ENCODE measurements around the gene HABP2. TPM values are rescaled to one million over a fixed set of nuclear protein-coding genes. Genes with fewer than 3 reads are reported as not detected.
A peak's percentile ranks its signal among the peaks of the same experiment; 100 is the strongest.

The HABP2 gene
- total RNA-seq, 1 donor from 2014 or later = not detected

DNA sequence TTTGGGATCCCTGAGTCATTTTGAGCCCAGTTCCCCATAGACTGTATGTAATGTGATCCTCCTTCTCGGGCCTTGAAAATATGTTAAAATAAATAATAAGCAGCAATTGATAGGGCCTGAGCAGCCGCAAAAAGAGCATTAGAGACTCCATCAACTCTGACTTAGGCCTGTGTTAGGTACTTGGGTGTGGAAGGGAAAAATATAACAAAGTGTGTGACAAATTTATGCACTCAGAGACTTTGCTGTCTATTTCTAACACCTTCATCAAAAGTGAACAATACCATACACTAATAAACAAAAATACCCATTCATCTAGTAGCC, 31.4 kb upstream of the HABP2 start:
- TF ChIP-seq, protein P1, sequence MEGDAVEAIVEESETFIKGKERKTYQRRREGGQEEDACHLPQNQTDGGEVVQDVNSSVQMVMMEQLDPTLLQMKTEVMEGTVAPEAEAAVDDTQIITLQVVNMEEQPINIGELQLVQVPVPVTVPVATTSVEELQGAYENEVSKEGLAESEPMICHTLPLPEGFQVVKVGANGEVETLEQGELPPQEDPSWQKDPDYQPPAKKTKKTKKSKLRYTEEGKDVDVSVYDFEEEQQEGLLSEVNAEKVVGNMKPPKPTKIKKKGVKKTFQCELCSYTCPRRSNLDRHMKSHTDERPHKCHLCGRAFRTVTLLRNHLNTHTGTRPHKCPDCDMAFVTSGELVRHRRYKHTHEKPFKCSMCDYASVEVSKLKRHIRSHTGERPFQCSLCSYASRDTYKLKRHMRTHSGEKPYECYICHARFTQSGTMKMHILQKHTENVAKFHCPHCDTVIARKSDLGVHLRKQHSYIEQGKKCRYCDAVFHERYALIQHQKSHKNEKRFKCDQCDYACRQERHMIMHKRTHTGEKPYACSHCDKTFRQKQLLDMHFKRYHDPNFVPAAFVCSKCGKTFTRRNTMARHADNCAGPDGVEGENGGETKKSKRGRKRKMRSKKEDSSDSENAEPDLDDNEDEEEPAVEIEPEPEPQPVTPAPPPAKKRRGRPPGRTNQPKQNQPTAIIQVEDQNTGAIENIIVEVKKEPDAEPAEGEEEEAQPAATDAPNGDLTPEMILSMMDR (IDR thresholded peaks at IDR 0.05; ENCODE audit: partially characterized antibody, unreplicated experiment) = peak; percentile 27
- Mint-ChIP-seq H3K36me3 (ENCODE audit: unreplicated experiment) (no peaks in the 10 kb centered on the region), H3K4me3 (ENCODE audit: unreplicated experiment) (no peak overlapping the region), H3K27me3 (ENCODE audit: unreplicated experiment) (no peaks in the 10 kb centered on the region), H3K9me3 (ENCODE audit: unreplicated experiment) (no peaks in the 10 kb centered on the region), H3K27ac (ENCODE audit: unreplicated experiment) (no peak overlapping the region), H3K4me1 (ENCODE audit: low read depth, unreplicated experiment) (no peaks in the 10 kb centered on the region)
- DNase-seq = no peak

DNA sequence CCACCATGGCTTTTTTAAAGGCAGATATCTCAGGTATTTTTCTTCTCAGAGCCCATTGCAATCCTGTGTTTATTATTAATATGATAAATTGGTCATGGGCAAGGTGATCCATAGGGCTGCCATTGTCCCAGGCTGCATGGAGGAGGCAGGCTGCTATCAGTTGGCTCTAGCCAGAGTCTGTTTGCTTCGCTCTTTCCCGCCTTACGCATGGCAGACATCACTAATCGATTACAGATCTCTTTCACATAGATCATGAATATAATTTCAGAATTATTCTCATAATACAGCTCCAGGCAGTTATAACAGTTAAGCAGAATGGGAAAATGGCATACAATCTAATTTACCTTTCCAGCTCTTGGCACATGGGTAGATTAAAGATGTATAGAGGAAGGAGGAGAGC, 30.4 kb upstream of the HABP2 start:
- Mint-ChIP-seq H3K27me3 (ENCODE audit: unreplicated experiment) (peaks cover 3% of the 10 kb centered on the region), H3K4me3 (ENCODE audit: unreplicated experiment) (no peak overlapping the region), H3K4me1 (ENCODE audit: low read depth, unreplicated experiment) (peaks cover 2% of the 10 kb centered on the region), H3K36me3 (ENCODE audit: unreplicated experiment) (no peaks in the 10 kb centered on the region), H3K27ac (ENCODE audit: unreplicated experiment) (no peak overlapping the region), H3K9me3 (ENCODE audit: unreplicated experiment) (no peaks in the 10 kb centered on the region)
- DNase-seq = no peak
- TF ChIP-seq, protein P1 (IDR thresholded peaks at IDR 0.05; ENCODE audit: partially characterized antibody, unreplicated experiment) = no peak

DNA sequence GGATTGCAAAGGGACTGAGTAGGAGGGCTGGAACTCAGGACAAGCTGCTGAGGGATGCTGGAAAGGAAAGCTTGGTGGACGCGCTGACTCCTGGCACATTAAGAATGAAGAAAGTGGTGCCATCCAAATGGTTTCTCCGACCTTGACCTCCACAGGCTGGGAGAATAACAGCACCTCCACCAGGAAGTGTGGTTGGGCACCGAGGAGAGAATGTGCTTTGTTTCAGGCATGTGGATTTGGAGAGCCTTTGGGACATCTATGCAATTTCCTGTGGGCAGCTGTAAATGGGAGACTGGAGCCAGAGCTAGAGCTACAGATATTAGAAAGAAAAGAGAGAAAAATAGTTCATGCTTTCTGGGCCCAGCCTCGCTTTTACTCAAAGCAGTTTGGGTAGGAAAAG, 29.8 kb upstream of the HABP2 start:
- TF ChIP-seq, protein P1 (IDR thresholded peaks at IDR 0.05; ENCODE audit: partially characterized antibody, unreplicated experiment) = no peak
- peaks cover 2% of the 10 kb centered on the region for H3K4me1 Mint-ChIP-seq (ENCODE audit: low read depth, unreplicated experiment)
- DNase-seq = no peak
- H3K27me3 Mint-ChIP-seq (ENCODE audit: unreplicated experiment) = peaks cover 3% of the 10 kb centered on the region
- H3K9me3 Mint-ChIP-seq (ENCODE audit: unreplicated experiment) = no peaks in the 10 kb centered on the region
- no peak overlapping the region for H3K4me3 Mint-ChIP-seq (ENCODE audit: unreplicated experiment)
- H3K27ac Mint-ChIP-seq (ENCODE audit: unreplicated experiment) = no peak overlapping the region
- no peaks in the 10 kb centered on the region for H3K36me3 Mint-ChIP-seq (ENCODE audit: unreplicated experiment)

DNA sequence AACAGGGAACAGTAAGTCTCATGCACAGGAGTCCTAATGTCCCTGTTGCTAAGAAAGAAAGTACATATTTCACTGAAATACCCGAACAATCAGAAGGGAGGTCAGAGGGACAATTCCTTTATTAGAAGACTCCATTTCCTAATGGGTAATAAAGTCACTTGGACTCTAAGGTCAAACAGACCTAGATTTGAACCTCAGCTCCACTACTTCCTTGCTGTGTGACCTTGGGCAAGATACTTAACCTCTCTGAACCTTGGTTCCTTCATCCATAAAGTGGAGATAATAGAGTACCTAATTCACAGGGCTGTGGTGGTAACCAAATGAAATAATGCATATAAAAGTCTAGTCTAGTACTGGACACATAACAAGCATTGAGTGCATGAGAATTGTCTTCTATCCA, 29.2 kb upstream of the HABP2 start:
- DNase-seq = no peak
- H3K9me3 Mint-ChIP-seq (ENCODE audit: unreplicated experiment) = no peaks in the 10 kb centered on the region
- TF ChIP-seq, protein P1 (IDR thresholded peaks at IDR 0.05; ENCODE audit: partially characterized antibody, unreplicated experiment) = no peak

DNA sequence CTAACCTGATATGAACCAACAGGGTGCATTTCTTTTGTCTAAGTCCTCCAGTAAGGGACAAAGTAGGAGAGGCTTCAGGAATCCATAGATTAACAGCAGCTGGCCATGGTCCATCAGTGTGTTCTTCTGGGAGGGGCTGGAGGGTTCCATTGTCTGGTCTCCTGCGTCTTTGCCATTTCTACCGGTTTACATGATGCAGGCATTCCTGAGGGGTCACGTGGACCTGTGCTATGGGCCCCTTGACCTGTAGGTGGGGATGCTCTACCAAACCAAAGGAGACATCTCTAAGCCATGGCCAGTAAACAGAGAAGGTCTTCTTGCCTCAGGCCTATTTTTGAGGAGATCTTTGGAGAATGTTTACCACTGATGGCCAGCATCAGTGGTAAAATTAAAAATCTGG, 28.7 kb upstream of the HABP2 start:
- no peak overlapping the region for H3K27ac Mint-ChIP-seq (ENCODE audit: unreplicated experiment)
- peaks cover 3% of the 10 kb centered on the region for H3K27me3 Mint-ChIP-seq (ENCODE audit: unreplicated experiment)
- H3K36me3 Mint-ChIP-seq (ENCODE audit: unreplicated experiment) = no peaks in the 10 kb centered on the region
- TF ChIP-seq, protein P1 (IDR thresholded peaks at IDR 0.05; ENCODE audit: partially characterized antibody, unreplicated experiment) = no peak
- H3K4me1 Mint-ChIP-seq (ENCODE audit: low read depth, unreplicated experiment) = peaks cover 2% of the 10 kb centered on the region
- no peak overlapping the region for H3K4me3 Mint-ChIP-seq (ENCODE audit: unreplicated experiment)
- H3K9me3 Mint-ChIP-seq (ENCODE audit: unreplicated experiment) = no peaks in the 10 kb centered on the region
- no peak for DNase-seq

More for the DNA sequence above, 29.2 kb upstream of the HABP2 start:
- no peaks in the 10 kb centered on the region for H3K36me3 Mint-ChIP-seq (ENCODE audit: unreplicated experiment)
- peaks cover 3% of the 10 kb centered on the region for H3K27me3 Mint-ChIP-seq (ENCODE audit: unreplicated experiment)
- peaks cover 2% of the 10 kb centered on the region for H3K4me1 Mint-ChIP-seq (ENCODE audit: low read depth, unreplicated experiment)
- H3K27ac Mint-ChIP-seq (ENCODE audit: unreplicated experiment) = no peak overlapping the region
- H3K4me3 Mint-ChIP-seq (ENCODE audit: unreplicated experiment) = no peak overlapping the region
